ENCODE measurements around the gene NCKAP1.

The NCKAP1 gene

GRCh38 chr2:183037074-183037552, 1.1 kb downstream of the NCKAP1 start:
- TF ChIP-seq, protein P1, sequence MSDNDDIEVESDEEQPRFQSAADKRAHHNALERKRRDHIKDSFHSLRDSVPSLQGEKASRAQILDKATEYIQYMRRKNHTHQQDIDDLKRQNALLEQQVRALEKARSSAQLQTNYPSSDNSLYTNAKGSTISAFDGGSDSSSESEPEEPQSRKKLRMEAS (IDR thresholded peaks at IDR 0.05; ENCODE audit: low read depth, low read length), result no peak
- TF ChIP-seq MYC (IDR thresholded peaks at IDR 0.05; ENCODE audit: low read depth, low read length) (no peak), CTCF (IDR thresholded peaks at IDR 0.05; ENCODE audit: low read depth, low read length) (no peak), POLR2A (IDR thresholded peaks at IDR 0.05; ENCODE audit: extremely low read depth, insufficient read length) (no peak)
- DNase-seq (ENCODE audit: low read depth), result no peak
- H3K4me3 ChIP-seq (ENCODE audit: low read depth, low read length), result no peak overlapping the region

DNA sequence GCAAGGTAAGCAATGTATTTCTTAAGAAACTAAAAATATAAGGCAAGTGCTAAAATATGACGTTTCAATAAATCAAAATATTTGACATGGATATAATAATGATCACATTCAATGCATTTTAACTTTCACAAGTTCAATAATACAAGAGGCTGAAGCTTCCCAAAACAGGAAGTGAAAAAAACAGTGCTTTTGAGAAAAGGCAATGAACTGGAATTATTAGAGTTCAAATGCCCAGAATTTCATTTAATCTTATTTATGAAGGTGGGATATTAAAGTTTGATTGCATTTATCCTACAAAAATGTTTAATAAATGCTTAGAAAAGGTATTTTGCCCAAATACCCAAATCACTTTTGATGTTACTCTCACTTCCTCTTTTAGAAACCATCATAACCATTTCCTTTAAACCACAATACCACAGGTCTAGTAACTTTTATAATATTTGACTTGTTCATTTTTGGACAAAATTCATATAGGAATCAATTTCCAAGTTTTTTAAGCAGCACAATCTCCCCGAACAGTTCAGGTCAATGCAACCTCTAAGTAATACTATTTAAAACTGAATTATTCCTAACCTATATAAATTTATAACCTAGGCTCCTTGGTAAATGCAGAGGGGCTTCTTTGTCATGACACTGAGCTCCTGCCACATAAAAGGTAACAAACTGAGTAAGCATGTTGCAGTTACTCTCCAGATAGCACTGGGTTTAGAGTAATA, 2.1 kb downstream of the NCKAP1 start:
- no peak overlapping the region for H3K4me3 ChIP-seq (ENCODE audit: low read depth, low read length)
- peak; percentile 55 for DNase-seq (ENCODE audit: low read depth)
- TF ChIP-seq, protein P1 (IDR thresholded peaks at IDR 0.05; ENCODE audit: low read depth, low read length), result no peak
- TF ChIP-seq POLR2A (IDR thresholded peaks at IDR 0.05; ENCODE audit: extremely low read depth, insufficient read length), result no peak
- TF ChIP-seq MYC (IDR thresholded peaks at IDR 0.05; ENCODE audit: low read depth, low read length), result no peak
- TF ChIP-seq CTCF (IDR thresholded peaks at IDR 0.05; ENCODE audit: low read depth, low read length), result no peak

GRCh38 chr2:183035298-183035953, 2.8 kb downstream of the NCKAP1 start:
- TF ChIP-seq POLR2A (IDR thresholded peaks at IDR 0.05; ENCODE audit: extremely low read depth, insufficient read length) (no peak), MYC (IDR thresholded peaks at IDR 0.05; ENCODE audit: low read depth, low read length) (no peak), CTCF (IDR thresholded peaks at IDR 0.05; ENCODE audit: low read depth, low read length) (no peak)
- TF ChIP-seq, protein P1 (IDR thresholded peaks at IDR 0.05; ENCODE audit: low read depth, low read length), result no peak
- DNase-seq (ENCODE audit: low read depth), result no peak
- H3K4me3 ChIP-seq (ENCODE audit: low read depth, low read length), result no peak overlapping the region

DNA sequence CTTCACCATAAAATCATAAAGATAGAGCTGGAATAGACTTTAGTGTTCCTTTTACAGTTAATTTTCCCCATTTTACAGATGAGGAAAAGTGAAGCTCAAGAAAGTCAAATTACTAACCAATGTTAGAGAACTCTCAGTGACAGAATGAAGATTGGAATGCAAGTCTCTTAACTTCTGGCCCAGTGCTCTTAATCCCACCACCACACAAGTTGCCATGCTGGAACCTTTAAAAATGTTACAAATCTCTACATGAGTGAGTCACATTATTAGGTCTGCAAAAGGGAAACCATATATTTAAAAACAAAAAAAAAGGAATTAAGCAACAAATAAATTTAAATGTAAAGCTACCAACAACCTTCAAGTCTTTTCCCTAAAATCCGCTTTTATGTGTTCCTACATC, 3.5 kb downstream of the NCKAP1 start:
- no peak overlapping the region for H3K4me3 ChIP-seq (ENCODE audit: low read depth, low read length)
- DNase-seq (ENCODE audit: low read depth), result no peak
- TF ChIP-seq, protein P1 (IDR thresholded peaks at IDR 0.05; ENCODE audit: low read depth, low read length), result no peak
- TF ChIP-seq CTCF (IDR thresholded peaks at IDR 0.05; ENCODE audit: low read depth, low read length) (no peak), MYC (IDR thresholded peaks at IDR 0.05; ENCODE audit: low read depth, low read length) (no peak), POLR2A (IDR thresholded peaks at IDR 0.05; ENCODE audit: extremely low read depth, insufficient read length) (no peak)

- no peak for TF ChIP-seq POLR2A (IDR thresholded peaks at IDR 0.05; ENCODE audit: extremely low read depth, insufficient read length)
- TF ChIP-seq CTCF (IDR thresholded peaks at IDR 0.05; ENCODE audit: low read depth, low read length), result no peak
- TF ChIP-seq, protein P1 (IDR thresholded peaks at IDR 0.05; ENCODE audit: low read depth, low read length), result no peak
- TF ChIP-seq MYC (IDR thresholded peaks at IDR 0.05; ENCODE audit: low read depth, low read length), result no peak
- no peak for DNase-seq (ENCODE audit: low read depth)
- H3K4me3 ChIP-seq (ENCODE audit: low read depth, low read length), result no peak overlapping the region
Measured at GRCh38 chr2:183033951-183034350, 4.3 kb downstream of the NCKAP1 start.
